Astrocyte (in vitro differentiated cells and primary cell): ENCODE data around the gene PCBP4.

Experiments
- CTCF ChIP-seq: IDR thresholded peaks from 2 replicates; pipeline ENCODE4 v1.5.1; 2011; ENCODE audit warnings: low read depth, mild to moderate bottlenecking, inconsistent platforms, low read length, moderate library complexity; ENCODE audit not compliant: insufficient read depth
- EZH2 ChIP-seq: IDR thresholded peaks from 2 replicates; pipeline ENCODE4 v1.6.1; 2012; ENCODE audit warnings: mild to moderate bottlenecking, low read length, inconsistent platforms; ENCODE audit not compliant: insufficient read depth

GRCh38 chr3:51961602-51962569, 5.4 kb downstream of the PCBP4 start:
- TF ChIP-seq CTCF = no peak
- TF ChIP-seq EZH2 = no peak
